Body of pancreas (tissue), 4 donors: ENCODE data around the gene PHB1. TPM values are rescaled to one million over a fixed set of nuclear protein-coding genes. Genes with fewer than 3 reads are reported as not detected.

Source experiments
- ATAC-seq: fragments of 150-250 bp; one replicate; pipeline ENCODE4 v1.9.1; 2016
- DNase-seq, 4 donors: peaks; one replicate each; pipeline ENCODE4 v3.0.0-alpha.2; 2019
- H3K27ac ChIP-seq, 4 donors: fragments of 200-600 bp; sonication (generic); 1 replicate in 3 of 4; 2 replicates in 1 of 4; pipeline versions ENCODE4 v1.5.1 to v1.6.1; 2016 to 2019; ENCODE audit warnings: mild to moderate bottlenecking in 1 of 4, mixed read lengths in 1 of 4, moderate library complexity in 1 of 4
- H3K27me3 ChIP-seq, 2 donors: fragments of 200-600 bp; sonication (generic); one replicate each; pipeline ENCODE4 v1.6.0; 2016; ENCODE audit warnings: mild to moderate bottlenecking in 1 of 2
- H3K36me3 ChIP-seq, 2 donors: fragments of 200-600 bp; sonication (generic); replicated peaks in 1 of 2; 2 replicates each; pipeline ENCODE4 v1.5.1; 2016; ENCODE audit warnings: low read depth in 2 of 2; ENCODE audit not compliant: insufficient read depth in 1 of 2
- H3K4me1 ChIP-seq: fragments of 200-600 bp; sonication (generic); one replicate; pipeline ENCODE4 v1.6.0; 2016
- H3K4me3 ChIP-seq, 2 donors: fragments of 200-600 bp; sonication (generic); 1 replicate in 1 of 2; 2 replicates in 1 of 2; pipeline ENCODE4 v1.5.1; 2016 to 2019
- H3K9me3 ChIP-seq, 3 donors: fragments of 200-600 bp; sonication (generic); 1 replicate in 2 of 3; 2 replicates in 1 of 3; pipeline ENCODE4 v1.5.1; 2016
- CTCF ChIP-seq, 7 experiments: fragments of 450-650 bp in 4 of 7; fragments of 200-600 bp in 3 of 7; sonication (generic) in 3 of 7; IDR thresholded peaks; one replicate each; pipeline ENCODE4 v1.5.1; 2016 to 2019; ENCODE audit warnings: antibody characterized with exemption in 7 of 7
- POLR2A ChIP-seq, 3 donors: fragments of 450-650 bp; IDR thresholded peaks; one replicate each; pipeline ENCODE4 v1.6.1; 2016; ENCODE audit warnings: antibody characterized with exemption in 3 of 3, mild to moderate bottlenecking in 2 of 3
- WGBS, 2 donors: methylation state at CpG; one replicate each; pipeline ENCODE4 v1.1.5; 2017; 5-methylcytosine and 5-hydroxymethylcytosine counted together
- intact Hi-C: fragments of 100-400 bp; cut with DNase I; formaldehyde crosslinking; loops from one replicate; pipeline ENCODE4 v1.15.1; 2023
- total RNA-seq, 2 donors: library from RNA; depleted of rRNA; stranded (reverse); fragments of >200 nt; gene quantifications; one replicate each; pipeline ENCODE4 v1.1.0, GENCODE V29; 2016

PHB1 gene
- total RNA-seq, 2 donors from 2014 or later = 37.1 to 38.6 TPM

DNA sequence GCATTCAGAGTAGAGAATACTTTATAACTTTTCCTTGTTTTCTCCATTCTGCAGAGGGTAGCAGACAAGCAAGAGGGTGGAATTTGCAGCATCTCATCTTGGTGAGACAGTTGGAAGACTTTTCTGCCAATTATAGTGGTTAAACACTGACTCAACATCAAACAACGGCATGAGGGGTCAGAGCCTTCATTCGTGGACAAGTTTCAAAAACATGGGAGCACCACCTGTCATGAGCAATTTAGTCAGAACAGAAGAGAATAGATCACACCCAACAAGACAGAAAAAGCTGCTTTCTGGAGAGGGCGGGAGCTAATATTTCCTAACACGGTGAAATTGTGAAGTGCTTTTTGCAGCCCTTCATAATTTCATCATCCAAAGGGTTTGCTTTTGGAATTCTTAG lies 34.8 kb downstream of the PHB1 start:
- Histone ChIP-seq H3K27me3 (no peaks in the 10 kb centered on the region), H3K27ac (no peak overlapping the region), H3K9me3 (no peaks in the 10 kb centered on the region), H3K4me3 (no peak overlapping the region), H3K4me1 (peaks cover 5% of the 10 kb centered on the region), H3K36me3 (no peaks in the 10 kb centered on the region)
- TF ChIP-seq CTCF (IDR thresholded peaks at IDR 0.05) = no peak
- no peak for TF ChIP-seq POLR2A (IDR thresholded peaks at IDR 0.05)
- intact Hi-C loops = no loop called here
- 62 to 82% methylated on average over 4 of the region's 4 CpGs for WGBS, 2 donors
- ATAC-seq (no peak), DNase-seq (no peak)

- intact Hi-C loops = no loop called here
- Histone ChIP-seq H3K27me3 (no peaks in the 10 kb centered on the region), H3K36me3 (no peaks in the 10 kb centered on the region), H3K9me3 (no peaks in the 10 kb centered on the region), H3K4me1 (peaks cover 5% of the 10 kb centered on the region), H3K27ac (no peak overlapping the region), H3K4me3 (no peak overlapping the region)
- DNase-seq (no peak), ATAC-seq (no peak)
- 60 to 65% methylated on average over 5 of the region's 5 CpGs for WGBS, 2 donors
- TF ChIP-seq POLR2A (IDR thresholded peaks at IDR 0.05) (no peak), CTCF (IDR thresholded peaks at IDR 0.05) (no peak)
Measured at GRCh38 chr17:49378311-49378710, 36.4 kb downstream of the PHB1 start.

DNA sequence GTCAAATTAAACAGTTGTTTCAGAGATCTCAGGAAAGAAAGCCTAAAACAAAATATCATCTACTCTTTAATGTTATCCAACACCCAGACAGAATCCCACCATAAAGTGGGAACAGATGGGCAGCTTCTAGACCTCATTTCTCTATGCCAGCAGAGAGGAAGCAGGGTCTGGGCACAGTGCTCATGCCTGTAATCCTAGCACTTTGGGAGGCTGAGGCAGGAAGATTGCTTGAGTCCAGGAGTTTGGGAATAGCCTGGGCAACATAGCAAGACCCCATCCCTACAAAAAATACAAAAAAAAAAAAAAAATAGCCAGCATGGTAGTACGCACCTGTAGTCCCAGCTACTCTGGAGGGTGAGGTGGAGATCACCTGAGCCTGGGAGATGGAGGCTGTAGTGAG lies 39.1 kb downstream of the PHB1 start:
- Histone ChIP-seq H3K27me3 (no peaks in the 10 kb centered on the region), H3K36me3 (no peaks in the 10 kb centered on the region), H3K4me3 (no peak overlapping the region), H3K9me3 (no peaks in the 10 kb centered on the region), H3K27ac (no peak overlapping the region), H3K4me1 (no peaks in the 10 kb centered on the region)
- TF ChIP-seq POLR2A (IDR thresholded peaks at IDR 0.05) = no peak
- ATAC-seq = no peak
- intact Hi-C loops = no loop called here
- WGBS, 2 donors = 89 to 95% methylated on average over 1 of the region's 1 CpG
- no peak for DNase-seq

DNA sequence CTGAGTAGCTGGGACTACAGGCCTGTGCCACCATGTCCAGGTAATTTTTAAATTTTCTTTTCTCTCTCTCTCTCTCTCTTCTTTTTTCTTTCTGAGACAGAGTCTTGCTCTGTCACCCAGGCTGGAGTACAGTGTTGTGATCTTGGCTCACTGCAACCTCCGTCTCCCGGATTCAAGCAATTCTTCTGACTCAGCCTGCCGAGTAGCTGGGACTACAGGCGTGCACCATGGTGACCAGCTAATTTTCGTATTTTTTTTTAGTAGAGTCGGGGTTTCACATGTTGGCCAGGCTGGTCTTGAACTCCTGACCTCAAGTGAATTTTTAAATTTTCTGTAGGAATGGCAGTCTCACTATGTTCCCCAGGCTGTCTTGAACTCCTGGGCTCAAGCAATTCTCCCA lies 41.6 kb downstream of the PHB1 start:
- no peak for DNase-seq
- H3K27me3 ChIP-seq = no peaks in the 10 kb centered on the region
- 89% methylated on average over 6 of the region's 6 CpGs for WGBS, 2 donors
- H3K36me3 ChIP-seq = no peaks in the 10 kb centered on the region
- intact Hi-C loops = no loop called here
- TF ChIP-seq CTCF (IDR thresholded peaks at IDR 0.05) (no peak), POLR2A (IDR thresholded peaks at IDR 0.05) (no peak)
- H3K27ac ChIP-seq = no peak overlapping the region
- H3K4me3 ChIP-seq = no peak overlapping the region
- H3K4me1 ChIP-seq = no peaks in the 10 kb centered on the region
- H3K9me3 ChIP-seq = no peaks in the 10 kb centered on the region
- ATAC-seq = no peak

DNA sequence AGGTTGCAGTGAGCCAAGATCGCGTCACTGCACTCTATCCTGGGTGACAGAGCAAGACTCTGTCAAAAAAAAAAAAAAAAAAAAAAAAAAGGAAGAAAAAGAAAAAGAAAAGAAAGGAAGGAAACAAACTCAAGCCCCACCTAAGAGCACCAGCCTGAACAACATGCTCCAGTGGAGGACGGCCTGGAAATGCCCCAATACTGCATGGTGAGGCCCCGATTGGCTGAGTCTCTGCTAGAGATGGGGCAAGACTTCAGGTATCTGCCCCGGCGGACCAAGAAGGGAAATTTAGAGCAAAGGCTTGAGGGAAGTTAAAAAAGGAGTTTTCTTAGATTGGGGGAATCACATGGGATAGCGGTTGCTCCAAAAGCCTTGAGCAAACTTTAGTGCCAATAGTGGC lies 42.3 kb downstream of the PHB1 start:
- no peak for TF ChIP-seq CTCF (IDR thresholded peaks at IDR 0.05)
- TF ChIP-seq POLR2A (IDR thresholded peaks at IDR 0.05) = no peak
- H3K36me3 ChIP-seq = no peaks in the 10 kb centered on the region
- no peak for DNase-seq
- H3K27ac ChIP-seq = no peak overlapping the region
- intact Hi-C loops = no loop called here
- H3K4me1 ChIP-seq = no peaks in the 10 kb centered on the region
- H3K4me3 ChIP-seq = no peak overlapping the region
- no peaks in the 10 kb centered on the region for H3K27me3 ChIP-seq
- no peak for ATAC-seq
- 74 to 77% methylated on average over 7 of the region's 7 CpGs for WGBS, 2 donors
- H3K9me3 ChIP-seq = no peaks in the 10 kb centered on the region
